ENCODE measurements around the gene RANGAP1.

RANGAP1 gene

GRCh38 chr22:41285820-41286638 lies at the start of gene RANGAP1:
Gene RANGAP1, minus strand, starts transcription at chr22:41286187. Its CDS starts 5,143 bp downstream, at chr22:41281044.
- peak; percentile 98 for DNase-seq

DNA sequence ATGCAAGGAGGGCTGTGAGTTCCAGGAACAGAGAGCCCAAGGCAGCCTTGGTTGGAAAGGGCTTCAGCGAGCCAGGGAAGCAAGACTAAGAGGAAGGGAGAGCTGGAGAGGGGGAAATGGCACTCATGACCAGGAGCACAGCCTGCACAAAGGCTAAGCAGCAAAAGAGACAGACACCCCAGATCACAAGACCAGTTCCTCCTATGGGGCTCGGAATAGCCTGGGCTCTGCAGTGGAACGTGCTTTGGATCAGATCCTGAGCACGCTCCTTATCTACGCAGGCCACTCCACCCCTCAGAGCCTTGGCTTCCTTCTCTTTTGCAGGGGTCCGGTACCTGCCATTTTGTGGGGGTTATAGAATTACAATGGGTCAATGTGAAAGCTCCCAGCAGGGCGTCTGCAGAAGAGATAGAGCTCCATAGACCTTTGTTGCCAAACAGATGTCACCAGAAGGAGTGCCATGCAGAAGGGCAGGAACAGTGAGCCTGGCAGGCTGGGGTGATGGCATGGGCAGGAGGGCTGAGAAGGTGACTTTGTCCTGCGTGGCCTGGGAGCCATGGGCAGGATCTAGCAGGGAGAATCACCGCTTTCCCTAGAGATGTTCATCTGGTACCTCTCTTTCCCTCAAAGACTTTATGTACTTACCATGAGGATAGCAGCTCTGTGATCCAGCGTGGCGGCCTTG lies 49.1 kb upstream of the RANGAP1 start:
- DNase-seq, result no peak

DNA sequence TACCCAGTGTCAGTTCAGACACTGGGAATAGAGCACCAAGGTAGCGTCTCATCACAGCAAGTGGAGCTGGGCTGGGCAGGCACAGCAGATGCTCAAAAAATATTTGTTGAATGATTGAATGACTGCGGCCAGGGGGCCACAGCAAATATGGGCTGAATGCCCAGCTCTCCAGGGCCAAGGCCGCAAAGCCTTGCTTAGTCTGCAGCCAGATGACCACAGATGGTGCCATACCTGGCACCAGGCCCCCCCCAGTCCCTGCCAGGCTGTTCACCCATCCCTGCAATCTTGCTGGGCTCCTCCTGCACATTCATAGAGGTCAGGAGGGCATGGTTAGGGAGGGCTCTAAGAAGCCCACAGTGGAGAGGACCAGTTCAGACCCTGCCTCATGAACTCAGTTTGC lies 48.2 kb upstream of the RANGAP1 start:
- no peak for DNase-seq

DNA sequence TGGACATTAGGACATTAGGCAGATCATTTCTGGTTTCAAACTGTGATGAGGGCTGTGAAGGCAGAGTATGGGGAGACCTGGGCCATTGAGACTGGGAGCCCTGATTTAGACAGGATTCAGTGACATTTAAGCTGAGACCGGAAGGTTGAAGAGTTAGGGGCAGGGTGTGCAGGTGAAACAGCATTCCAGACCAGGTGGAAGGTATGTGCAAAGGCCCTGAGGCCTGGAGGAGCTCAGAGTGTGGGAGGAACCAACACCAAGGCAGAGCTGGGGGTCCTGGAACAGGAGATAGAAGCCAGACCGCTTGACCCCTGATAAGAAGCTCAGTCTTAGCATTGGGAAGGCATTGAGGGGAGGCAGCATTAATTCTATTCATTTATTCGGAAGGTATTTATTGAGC lies 47.8 kb upstream of the RANGAP1 start:
- no peak for DNase-seq

DNA sequence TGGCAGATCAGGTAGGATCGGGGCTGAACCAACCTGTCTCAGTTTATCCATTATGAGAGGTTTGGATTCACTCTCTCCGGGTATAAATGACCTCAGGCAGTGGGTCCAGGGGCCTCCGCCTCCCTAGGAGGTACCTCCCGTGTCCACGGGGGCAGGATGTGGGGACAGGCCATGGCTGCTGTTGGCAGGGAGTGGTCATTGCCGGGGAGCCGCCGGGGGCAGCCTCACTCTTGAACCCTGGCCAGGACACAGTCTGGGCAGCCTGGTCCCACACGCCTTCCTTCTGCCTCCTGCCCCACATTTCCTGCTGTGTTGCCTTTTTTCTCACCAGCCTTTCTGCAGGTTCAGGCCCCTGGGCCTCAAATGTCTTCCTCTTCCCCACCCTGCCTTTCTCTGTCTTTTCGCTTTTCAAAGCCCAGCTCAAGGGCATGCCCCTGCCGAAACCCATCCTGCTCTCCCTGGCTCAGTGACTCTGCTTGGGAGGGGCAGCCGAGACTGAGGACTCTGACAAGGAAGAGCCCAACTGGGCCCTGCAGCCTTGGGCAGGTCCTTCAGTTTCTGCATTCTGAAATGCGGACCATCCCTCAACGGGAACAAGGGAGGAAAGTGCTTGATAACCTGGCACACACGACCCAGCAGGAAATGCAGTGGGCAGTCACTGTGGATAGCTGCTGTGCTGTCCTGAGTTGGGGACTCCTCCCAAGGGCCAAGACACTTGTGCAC lies 46.4 kb upstream of the RANGAP1 start:
- DNase-seq, result no peak

GRCh38 chr22:41330169-41330568 lies 44.2 kb upstream of the RANGAP1 start:
- DNase-seq, result no peak

- DNase-seq, result no peak
Measured at GRCh38 chr22:41327124-41327523, 41.1 kb upstream of the RANGAP1 start.

DNA sequence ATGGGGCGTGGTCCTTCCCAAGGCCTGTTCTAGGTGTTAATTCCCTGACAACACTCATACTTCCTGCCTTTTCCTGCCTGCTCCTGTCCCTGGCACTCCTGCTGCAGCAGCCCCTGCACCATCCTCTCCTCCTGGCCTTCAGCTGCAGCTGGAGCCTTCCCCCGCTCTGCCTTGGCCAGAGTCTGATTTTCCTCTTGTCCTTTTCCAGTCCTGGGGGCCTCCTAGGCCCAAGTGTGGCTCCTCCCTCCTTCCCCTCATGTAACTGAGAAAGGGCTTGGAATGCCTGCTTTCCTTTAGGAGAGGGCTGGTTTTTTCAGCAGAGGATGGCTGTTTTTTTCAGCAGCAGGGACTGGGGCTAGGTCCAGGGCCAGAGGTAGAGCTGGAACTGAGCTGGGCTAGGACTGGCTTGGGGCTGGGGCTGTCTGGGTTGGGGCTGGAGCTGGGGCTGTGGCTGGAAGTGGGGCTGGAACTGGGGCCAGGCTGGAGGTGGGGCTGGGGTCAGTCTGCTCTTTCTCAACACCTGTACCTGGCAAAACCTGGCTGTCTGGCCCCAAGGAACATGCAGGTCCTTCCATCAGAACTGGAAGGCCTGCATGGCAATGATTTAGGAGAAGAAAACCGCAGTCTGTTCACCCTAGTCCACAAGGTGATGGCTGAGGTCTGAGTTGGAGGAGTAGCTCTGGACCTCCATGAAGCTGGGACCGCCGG lies 39.0 kb upstream of the RANGAP1 start:
- no peak for DNase-seq

DNA sequence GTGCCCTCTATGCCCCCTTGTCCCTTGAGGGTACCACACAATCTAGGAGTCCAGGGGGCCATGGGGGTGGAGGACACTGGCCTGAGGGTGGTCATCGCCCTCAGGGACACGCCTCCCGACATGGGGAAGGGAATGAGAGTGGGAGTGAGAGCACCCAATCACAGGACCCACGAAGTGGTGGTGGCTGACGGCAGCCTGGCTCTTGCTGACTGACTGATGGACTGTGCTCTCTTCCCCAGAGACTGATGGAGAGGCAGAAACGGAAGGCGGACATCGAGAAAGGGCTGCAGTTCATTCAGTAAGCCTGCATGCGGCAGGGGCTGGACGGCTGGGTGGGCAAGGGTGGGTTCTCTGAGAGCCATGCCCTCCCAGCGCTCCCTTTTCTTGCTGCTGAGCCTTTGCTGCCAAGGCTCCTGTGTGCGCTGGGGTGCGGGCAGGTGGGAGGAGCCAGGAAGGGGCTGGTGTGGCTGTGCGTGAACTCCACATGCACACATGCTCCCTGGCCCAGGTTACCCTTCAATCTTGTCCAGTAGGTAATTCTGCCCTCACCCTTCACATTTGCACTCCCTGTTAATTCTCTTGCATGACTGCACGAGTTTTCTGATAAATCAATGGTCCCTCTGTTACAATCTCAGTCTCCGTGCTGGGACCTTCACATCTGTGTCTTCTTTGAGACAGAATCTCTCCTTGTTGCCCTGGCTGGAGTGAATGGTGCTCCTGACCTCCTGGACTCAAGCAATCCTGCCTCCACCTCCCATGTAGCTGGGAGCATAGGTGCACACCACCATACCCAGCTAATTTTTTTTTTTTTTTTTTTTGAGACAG lies 34.6 kb upstream of the RANGAP1 start:
- DNase-seq, result no peak

DNA sequence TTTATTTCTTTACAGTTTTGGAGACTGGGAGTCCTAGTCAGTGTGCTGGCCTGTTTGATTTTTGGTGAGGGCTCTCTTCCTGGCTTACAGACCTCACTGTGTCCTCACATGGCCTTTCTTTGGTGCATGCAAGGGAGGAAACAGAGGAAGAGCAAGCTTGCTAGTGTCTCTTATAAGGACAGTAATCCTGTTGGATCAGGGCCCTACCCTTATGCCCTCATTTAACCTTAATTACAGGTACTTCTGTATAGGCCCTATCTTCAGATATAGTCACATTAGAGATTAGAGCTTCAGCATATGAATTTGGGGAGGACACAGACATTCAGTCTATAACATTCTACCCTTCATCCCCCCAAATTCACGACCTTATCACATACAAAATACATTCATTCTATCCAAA lies 29.6 kb upstream of the RANGAP1 start:
- DNase-seq, result no peak

- DNase-seq, result no peak
Measured at GRCh38 chr22:41314821-41315220, 28.8 kb upstream of the RANGAP1 start.

- DNase-seq, result no peak
Measured at GRCh38 chr22:41311487-41311886, 25.5 kb upstream of the RANGAP1 start.

DNA sequence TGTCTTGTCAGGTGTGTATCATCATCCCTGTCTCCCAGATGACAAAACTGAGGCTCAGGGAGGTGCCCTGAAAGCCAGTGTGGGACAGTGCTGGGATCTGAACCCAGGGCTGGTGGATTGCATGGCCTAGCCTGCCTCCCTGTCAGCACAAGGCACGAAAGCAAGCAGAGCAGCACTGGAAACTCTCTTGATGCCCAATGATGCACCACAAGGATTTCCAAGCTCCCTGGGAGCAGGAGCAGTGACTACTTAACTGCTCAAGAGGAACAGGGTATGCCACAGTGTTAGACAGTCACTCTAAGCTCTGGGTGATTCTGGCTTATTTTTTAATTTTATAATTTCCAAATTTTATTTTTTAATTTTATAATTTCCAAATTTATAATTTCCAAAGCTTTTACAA lies 24.3 kb upstream of the RANGAP1 start:
- DNase-seq, result no peak

DNA sequence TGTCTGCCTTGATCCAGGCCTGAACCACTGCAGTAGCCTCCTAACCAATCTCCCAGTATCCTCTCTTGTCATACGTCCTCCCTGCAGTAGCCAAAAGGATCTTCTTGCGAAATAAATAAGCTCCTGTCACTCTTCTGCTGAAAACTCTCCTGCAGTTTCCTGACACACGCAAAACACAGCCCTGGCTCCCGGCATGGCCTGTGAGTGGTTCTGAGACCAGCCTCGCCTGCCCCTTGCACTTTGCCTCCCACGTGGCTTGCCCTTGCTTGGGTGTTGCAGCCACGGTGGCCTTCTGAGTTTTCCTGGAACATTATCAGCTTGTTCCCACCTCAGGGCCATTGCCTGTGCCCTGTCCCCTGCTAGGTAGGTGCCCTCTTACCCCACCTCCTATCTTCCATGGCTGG lies 22.6 kb upstream of the RANGAP1 start:
- no peak for DNase-seq

- no peak for DNase-seq
Measured at GRCh38 chr22:41308054-41308453, 22.1 kb upstream of the RANGAP1 start.

DNA sequence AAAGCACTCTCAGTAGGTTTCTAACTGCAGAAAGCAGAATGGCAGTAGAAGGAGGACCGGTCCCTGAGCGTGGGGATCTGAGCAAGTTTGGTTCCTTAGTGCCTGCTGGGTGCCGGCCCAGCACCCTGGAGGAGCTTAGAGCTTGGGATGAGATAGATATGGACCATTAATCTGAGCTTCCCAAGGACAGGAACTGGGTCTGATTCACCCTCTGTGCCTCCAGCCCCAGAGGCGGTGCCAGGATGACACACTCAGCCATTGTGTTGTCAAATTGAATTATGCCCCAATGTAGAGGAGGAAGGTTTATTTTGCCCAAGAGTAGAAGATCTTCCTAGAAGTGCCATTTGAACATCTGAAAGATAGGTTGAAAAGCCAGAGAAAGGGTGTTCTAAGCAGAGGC lies 19.7 kb upstream of the RANGAP1 start:
- no peak for DNase-seq

- DNase-seq, result no peak
Measured at GRCh38 chr22:41302811-41303210, 16.8 kb upstream of the RANGAP1 start.

DNA sequence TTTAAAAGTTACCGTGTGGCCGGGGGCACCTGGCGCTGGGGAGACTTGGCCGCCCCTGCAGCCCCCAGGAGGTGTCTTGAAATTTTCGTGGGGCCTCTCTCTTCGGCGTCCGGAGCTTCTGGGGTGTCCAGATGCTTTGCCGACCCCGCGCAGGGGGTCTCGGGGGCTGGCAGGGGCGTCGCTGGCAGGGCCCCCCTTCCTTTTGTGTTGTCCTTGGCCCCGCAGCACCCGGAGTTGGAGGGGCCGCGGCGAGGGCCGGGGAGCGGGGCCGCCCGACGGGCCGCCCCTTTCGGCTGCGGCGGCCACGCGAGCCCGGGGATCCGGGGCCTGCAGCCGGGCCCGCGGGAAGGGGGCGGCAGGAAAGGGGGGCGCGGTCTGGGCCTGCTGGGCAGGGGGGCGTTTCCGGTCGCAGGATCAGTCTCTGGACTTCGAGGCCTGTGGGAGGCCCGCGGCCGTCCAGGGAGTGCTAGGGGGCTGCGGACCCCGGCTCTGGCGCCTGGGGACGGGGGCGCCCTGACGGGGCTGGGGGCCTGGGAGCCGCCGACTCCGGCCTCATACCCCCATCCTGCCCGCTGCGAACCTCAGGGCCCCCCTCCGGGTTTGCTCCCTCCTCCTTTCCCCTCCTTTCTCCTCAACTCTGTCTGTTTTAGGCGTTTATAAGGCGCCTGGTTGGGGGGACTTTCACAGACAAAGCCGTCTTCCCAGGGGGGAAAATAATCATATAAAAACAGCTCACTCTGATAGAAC lies 16.2 kb upstream of the RANGAP1 start:
- DNase-seq, result no peak

- DNase-seq, result peak; percentile 74
Measured at GRCh38 chr22:41301085-41302020, 15.4 kb upstream of the RANGAP1 start, which contains the start of gene ZC3H7B. Gene ZC3H7B, plus strand, starts transcription at chr22:41301525. Its CDS starts 19,136 bp downstream, at chr22:41320661.

DNA sequence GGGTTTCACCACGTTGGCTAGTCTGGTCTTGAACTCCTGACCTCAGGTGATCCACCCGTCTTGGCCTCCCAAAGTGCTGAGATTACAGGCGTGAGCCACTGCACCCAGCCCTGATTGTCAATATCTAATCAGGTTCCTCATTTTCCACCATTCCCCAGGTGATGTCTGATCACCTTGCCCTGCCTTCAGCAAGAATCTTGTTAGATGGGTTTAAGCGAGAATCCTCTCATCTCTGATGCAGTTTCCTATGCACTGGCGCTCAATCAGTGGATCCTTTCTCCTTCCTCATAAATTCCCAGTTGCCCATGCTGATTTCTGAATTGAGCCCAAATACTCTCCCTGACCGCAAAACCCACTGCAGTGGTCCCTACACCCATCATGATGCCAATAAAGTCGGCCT lies 14.7 kb upstream of the RANGAP1 start:
- DNase-seq, result no peak

Data from NCI-H1694 treated with DMSO at 0.1 percent for 48 hours (cell line).